Ureter (tissue), 1 donor: ENCODE results near the gene IQGAP3. TPM values are rescaled to one million over a fixed set of nuclear protein-coding genes. Genes with fewer than 3 reads are reported as not detected.

Experiments used
- DNase-seq: peaks from one replicate; pipeline ENCODE4 v3.0.0-alpha.2; 2020; ENCODE audit warnings: low spot score
- total RNA-seq: library from RNA; stranded (reverse); gene quantifications from one replicate; pipeline ENCODE4 v1.2.4, GENCODE V29; 2023
- donor health status: DM: yes; HTN: yes; CAD: no.

IQGAP3 gene
- total RNA-seq, 1 donor from 2014 or later: 0.68 TPM

DNA sequence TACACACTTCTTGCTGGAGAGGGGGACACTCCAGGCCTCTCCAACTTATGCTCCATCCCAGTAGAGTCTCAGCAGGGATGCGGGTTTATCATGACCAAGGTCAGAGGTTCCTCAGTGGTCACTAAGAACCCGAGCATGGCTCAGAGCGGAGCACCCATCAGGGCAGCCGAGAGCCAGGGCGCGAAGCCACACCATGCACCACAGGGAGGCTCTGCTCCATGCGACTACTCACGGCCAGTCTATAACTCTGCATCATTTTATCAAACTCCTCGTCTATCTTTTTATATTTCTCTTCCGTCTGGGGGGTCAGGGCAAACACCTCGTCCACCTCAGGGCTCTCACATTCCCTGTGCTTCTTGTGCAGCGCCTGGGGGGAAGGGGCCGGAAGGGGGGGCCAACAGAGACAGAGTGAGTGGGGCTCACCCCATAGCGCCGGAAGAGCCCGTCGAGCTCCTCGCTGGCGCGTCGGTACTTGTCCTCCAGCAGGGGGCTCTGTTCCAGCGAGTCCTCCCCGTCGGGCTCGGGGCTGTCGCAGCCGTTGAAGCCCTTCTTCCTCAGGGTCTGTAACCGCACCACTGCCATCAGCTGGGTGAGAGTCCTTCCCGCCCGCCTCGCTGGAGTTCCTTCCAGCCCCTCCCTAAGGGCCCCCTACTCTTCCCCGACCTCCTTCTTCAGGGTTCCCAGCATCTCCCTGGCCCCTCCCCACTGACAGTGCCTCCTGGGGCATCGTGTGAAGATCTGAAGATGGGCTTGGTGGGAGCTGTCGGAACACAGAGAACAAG is 91.8 kb downstream of the IQGAP3 start:
- DNase-seq: no peak

DNA sequence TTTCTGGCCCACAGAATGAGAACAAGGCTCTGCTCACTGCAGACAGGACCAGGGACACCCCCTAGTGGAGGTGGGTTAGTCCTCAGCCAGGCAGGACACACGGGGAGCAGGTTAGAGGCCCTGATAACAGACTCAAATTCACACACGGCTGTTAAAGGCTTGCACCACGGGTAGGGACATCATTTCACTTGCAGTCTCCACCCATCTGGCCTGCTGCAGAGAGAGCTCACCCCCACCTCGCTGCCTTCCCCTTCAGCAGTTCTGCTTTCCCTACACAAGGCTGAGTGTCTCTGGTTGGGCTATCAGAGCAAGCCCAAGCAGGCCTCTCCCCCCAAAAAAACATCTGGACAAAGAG is 92.4 kb downstream of the IQGAP3 start:
- DNase-seq: no peak

DNA sequence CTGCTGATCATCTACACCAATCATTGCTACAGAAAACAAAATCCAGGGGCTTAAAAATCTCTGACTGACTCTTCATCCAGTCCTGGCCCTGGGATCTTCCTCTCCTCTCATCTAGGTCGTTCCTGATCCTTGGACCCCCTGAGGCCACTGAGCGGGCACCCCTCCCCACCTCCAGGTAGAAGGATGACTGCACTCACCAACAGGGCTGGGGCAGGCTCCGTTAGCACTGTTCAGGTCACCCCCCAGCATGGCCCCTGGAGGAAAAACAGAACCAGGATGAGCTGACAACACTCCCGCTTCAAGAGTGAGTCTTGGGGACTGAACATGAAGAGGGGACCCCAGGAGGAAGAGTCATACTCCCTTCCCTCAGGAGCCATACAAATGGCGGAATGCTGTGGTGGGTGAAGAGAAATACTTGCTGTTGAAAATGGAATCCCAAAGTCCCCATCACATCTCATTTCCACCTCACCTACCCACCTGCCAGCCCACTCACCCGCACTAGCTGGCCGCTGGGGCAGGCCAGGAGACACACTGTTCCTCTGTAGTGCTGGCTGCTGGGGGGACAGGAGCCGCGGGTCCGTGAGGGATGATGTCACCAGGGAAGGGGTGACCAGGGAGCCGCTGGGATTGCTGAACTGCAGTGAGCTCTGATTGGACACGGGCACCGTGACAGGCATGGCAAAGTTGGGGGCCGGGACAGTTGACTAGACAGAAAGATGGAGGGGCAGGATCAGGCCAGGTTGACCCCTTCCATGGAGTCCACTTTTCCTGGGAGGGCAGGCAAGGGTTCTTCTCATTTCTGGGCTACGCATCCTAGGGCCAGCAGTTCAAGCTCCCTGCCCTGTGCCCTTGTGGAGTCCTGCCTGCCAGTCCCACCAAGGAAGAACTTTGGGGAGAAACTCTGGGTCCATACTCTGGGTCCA is 93.0 kb downstream of the IQGAP3 start:
- DNase-seq: no peak

DNA sequence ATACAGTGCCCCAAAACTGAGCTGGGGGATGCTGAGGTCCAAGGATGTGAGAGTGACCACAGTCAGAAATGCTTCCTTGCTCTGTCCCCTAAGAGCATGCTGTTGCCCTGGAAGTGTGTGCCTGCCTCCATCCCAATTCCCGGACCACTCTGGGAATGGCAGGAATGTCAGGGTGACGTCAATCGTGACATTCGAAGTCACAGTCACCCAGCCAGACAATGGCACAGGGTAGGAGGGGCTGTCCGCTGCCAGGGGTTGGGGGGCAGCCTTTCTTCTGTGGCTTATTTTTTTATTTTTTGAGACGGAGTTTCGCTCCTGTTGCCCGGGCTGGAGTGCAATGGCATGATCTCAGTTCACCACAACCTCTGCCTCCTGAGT is 94.1 kb downstream of the IQGAP3 start:
- DNase-seq: no peak

DNA sequence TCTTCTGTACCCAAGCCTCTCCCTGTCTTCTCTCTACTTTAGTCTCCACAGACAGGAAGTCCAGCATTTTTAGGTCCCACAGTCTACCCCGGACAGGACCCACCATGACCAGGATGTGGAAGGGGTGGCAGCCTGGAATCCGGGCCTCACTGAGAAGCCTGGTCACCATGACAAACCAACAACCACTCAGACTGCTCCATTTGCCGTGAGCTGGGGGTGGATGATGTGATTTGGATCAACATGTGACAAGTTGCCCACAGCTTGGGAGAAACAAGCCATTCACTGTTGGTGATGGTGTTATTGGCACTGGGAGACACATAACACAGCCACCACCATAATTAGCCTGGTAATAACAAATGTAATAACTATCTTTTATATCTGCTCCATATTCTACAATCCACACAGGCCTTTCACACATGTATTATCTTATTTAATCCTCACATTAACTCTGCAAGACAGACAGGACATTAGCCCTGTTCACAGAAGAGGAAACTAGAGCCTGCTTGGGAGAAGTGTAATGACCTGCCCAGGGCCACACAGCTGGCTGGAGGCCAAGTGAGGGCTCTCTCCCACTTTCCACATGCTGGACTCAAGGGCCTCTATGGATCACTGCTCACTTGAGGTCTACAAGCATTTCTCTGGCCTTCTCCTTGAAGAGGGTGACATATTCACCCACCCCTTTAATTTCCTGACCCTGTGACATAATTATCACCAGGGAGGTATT is 94.7 kb downstream of the IQGAP3 start:
- no peak for DNase-seq

DNA sequence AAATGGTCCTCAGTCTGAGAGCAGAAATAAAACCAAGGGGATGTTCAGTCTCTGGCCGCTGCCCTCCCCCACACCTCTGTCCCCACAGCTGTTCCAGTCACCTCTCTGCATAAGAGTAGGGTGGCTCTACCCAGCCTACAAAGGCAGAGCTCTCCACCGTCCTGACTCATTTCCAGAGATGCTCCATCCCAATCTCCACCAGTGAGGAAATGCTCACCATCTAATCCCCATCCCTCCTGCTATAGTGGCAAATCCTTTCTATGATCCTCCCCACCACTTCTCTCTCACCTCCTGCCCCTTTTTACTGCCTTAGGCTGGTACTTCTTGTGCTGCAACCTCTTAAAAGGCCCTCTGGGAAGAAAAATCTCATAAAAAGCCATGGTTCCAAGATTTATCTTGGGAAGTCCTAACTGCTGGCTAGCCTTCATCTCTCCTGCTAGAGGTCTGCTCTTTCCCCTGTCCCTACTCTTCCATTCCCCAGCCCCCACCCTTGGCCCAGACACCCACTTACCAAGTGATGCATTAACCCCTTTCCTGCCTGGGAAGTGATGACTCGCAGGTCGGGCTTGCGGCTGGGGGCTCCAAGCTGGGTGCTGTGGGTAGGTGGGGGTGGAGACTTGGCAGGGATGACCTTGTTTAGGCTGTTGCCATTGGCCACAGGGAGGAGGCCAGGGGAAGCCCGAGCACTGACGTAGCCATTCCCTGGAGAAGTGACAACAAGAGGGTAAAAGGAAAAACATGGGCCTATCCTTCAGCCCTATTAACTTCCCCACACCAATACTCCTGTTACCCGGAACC is 95.7 kb downstream of the IQGAP3 start:
- no peak for DNase-seq

DNA sequence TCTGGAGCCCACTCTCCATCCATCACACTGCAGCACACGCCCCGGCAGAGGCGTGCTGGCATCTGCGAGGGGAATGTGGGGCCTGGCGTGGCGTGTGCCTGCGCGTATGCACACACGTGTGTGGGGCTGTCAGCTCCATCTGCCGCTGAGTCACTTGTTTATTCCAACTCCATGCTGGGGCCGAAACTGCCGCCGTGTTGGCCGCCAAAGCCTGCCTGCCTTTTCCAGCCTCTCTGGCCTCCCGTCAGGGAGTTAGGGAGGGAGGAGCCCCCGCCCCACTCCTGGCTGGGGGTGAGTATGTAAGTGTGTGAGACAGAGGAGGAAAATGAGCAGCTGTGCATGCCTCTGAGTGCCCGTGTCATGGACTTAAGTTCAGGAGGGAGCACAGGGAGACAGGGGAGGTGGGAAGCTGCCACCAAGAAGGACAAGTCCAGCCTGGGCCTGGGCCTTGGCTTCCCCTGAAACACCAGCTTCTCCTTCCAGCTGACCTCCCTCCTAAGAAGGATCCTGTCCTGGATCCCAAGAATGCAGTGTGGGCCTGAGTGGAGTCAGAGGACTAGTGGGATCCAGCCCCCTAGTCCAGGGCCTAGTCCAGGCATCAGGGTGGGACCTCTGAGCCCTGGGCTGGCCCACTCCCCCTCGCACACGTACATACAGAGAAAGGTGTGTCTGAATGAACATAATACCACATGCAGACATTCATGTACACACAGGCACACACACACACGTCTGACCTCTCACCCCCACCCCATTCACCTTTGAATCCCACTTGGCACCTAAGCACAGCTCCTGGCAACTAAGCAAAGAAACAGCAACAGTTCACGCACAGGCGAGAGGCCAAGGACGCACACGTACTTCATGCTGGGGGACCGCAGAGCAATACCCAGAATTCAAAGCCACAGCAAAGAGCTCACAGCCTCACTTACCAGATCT is 96.5 kb downstream of the IQGAP3 start:
- DNase-seq: peak; percentile 82

Other genes with a start within 250 kb of the IQGAP3 start
- gene CCT3, start 234.3 kb downstream of the IQGAP3 start, total RNA-seq: 209 TPM
- 2.2 TPM for gene TSACC, start 234.0 kb downstream of the IQGAP3 start, total RNA-seq
- 2.8 TPM for gene RHBG, start 203.4 kb downstream of the IQGAP3 start, total RNA-seq
- 55.3 TPM for gene MEF2D, start 71.8 kb downstream of the IQGAP3 start, total RNA-seq
- not detected for gene TTC24, start 7.2 kb upstream of the IQGAP3 start, total RNA-seq
- 119 TPM for gene NAXE, start 19.2 kb upstream of the IQGAP3 start, total RNA-seq
- 42.5 TPM for gene GPATCH4, start 28.9 kb upstream of the IQGAP3 start, total RNA-seq
- 5.6 TPM for gene HAPLN2, start 46.9 kb upstream of the IQGAP3 start, total RNA-seq
- gene BCAN, start 69.6 kb upstream of the IQGAP3 start, total RNA-seq: 1.1 TPM
- 42.4 TPM for gene NES, start 104.8 kb upstream of the IQGAP3 start, total RNA-seq
- 229 TPM for gene CRABP2, start 133.0 kb upstream of the IQGAP3 start, total RNA-seq
- gene METTL25B, start 155.9 kb upstream of the IQGAP3 start, total RNA-seq: 49.5 TPM
- gene ISG20L2, start 156.2 kb upstream of the IQGAP3 start, total RNA-seq: 42.7 TPM
- gene MRPL24, start 168.5 kb upstream of the IQGAP3 start, total RNA-seq: 91.6 TPM
- gene HDGF, start 179.1 kb upstream of the IQGAP3 start, total RNA-seq: 151 TPM
- gene PRCC, start 195.0 kb upstream of the IQGAP3 start, total RNA-seq: 70.9 TPM
- 6.7 TPM for gene SH2D2A, start 244.3 kb upstream of the IQGAP3 start, total RNA-seq